HG03457 (cell line): ENCODE data around the gene DMAC2.
"Not testable (repeated sequence)": the region's sequence is repeated elsewhere in the genome, so short reads cannot be mapped to it uniquely, and the experiment has no call there.

Source experiments
- ATAC-seq: cut with Tn5 transposase; IDR thresholded peaks from one replicate; pipeline ENCODE4 v1.9.1; 2021; ENCODE audit warnings: moderate number of reproducible peaks; ENCODE audit not compliant: unreplicated experiment

The DMAC2 gene

DNA sequence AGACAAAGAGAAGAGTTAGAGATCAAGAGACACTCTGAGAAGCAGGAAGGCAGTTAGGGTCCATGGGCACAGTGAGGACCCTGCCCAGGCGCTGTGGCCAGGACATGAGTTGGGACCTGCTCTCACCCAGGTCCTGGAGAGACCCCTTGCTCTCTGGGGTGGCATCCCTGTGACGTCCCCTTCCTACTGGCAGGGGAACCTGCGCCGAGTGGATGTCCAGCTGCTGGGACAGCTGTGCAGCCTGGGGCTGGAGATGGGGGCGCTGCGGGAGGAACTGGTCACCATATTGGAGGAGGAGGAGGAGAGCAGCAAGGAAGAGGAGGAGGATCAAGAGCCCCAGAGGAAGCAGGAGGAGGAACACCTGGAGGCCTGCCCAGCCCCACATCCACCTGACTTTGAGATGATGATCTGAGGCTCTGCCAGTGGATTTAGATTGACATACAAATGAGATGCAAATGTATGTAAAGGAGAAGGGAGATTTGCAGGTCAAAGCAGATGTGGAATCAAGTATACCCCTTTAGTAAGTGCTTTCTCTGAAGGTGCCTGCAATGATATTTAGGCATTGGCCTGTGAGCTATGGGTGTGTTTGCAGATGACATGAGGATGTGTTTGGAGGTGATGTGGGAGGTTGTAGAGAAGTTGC is 4.2 kb upstream of the DMAC2 start:
- ATAC-seq, result no peak

DNA sequence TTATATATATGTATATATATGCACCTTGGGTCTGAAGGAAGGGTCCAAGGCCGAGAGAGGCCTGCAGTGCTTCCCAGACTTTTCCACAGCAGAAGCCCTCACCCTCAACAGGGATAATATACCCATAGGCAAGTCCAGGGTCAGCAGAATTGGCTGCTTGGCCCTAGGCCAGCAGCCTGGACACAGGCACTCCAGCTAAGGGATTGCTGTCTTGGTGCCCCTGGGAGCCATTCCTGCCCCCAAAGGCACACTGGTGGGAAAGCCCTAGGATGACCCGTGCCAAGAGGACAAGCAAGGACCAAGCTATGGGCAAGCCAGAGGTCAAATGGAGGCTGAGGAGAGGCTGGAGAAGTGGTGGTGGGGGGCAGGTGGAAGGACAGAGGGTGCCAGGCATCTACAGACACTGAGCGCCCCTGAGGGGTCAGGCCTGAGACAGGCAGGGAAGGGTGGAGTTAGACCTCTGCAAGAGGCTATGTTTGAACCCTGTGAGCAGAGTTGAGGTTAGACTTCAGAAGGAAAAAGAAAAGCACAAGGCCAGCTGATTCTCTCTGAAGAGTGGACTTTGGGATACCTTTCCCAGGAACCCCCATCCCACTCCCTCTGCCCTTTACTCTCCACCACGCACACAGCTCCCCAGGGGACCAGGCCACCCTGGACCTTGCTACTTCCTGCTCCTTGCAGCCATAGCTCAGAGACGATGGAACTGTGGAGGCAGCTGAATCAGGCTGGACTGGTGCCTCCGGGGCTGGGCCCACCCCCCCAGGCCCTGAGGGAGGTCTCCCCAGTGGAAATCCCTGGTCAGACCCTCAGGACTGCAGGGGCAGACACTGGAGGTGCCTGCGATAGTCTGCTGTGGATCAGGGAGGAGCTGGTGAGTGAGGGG is 3.0 kb upstream of the DMAC2 start, which contains the start of gene ERICH4:
Gene ERICH4 (plus strand): TSS at position 684 of the 883 bp plus-strand sequence. CDS start 14 bp downstream, at position 698.
- no peak for ATAC-seq

DNA sequence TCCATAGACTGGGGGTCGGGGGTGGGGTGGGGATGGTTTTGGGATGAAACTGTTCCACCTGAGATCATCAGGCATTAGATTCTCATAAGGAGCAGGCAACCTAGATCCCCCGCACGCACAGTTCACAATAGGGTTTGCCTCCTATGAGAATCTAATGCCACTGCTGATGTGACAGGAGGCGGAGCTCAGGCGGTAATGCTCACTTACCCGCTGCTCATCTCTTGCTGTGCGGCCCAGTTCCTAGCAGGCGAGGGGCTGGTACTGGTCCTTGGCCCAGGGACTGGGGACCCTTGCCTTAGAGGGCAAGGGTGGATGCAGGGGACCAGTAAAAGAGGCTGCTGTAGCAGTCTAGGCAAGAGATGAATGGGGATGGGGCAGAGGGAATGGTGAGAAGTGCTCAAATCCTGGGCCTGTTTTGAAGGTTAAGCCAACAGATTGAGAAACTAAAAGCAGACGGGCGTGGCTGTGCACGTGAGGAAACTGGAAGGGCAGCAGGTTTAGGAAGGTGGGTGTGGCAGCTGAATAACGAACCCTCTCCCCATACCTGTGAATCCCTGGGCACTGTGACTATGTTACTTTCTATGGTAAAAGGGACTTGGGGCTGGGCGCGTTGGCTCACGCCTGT is 1.7 kb upstream of the DMAC2 start:
- ATAC-seq, result no peak

DNA sequence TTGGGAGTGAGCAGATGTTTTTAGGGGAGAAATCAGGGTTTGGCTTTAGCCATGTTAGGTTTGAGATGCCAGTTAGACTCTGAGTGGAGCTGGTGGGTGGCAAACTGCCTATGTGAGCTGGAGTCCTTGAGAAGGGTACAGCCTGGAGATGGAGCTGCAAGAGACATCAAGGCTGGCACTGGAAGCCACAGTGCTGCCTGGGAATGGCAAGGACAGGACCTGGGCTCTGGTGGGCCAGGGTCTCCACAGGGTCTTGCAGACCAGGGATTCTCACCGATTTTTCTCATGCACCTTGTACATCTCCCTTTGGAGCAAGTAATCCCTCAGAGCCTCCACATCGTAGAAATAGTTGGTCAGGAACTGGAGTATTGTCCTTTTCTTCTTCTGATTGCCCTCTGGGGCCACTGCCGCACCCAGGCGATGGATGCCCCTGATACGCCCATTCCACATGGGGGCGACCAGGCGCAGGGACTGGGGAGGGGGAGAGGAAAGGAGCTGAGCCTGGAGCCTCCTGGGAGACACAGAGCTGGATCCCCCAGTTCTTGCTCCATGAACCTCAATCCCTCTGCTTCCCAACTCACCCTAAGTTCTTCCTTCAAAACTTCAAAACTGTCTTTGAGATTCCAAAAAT is 1.7 kb downstream of the DMAC2 start:
- no peak for ATAC-seq

DNA sequence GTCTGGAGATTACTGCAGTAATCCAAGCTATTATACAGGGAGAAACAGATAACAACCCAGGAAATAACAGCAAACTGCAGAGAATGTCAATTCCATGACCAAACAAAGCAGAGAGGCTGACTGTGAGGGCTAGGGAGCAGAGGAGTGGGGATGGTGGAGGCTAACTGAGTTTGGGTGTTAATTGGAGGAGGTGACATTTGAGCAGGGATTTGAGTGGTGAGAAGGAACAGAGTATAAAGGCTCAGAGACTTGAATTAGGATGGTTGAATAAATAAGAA is 3.1 kb downstream of the DMAC2 start:
- ATAC-seq, result no peak

DNA sequence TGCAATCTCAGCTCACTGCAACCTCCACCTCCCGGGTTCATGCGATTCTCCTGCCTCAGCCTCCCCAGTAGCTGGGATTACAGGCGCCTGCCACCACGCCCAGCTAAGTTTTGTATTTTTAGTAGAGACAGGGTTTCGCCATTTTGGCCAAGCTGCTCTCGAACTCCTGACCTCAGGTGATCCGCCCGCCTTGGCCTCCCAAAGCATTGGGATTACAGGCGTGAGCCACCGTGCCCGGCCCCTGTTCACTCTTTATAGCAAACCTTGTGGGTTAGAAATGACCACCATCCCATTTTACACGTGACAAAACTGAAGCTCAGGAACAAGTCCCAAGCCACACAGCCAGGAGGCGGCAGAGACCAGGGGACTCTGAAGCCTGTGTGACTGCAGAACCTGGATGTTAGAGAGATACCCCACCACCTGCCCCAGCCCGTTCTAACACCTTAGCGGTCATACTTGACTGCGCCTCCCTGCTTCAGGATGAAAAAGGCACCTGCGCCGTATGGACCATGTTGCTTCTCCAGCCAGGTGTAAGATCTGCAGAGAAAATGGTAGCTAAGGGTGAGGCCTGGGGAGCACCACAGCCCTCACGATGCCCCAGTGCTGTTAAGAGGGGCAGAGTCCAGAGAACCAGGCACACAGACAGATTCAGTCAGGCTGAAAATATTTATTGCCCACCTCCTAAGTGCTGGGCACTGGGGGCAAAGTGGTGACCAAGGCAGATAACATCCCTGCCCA is 3.6 kb downstream of the DMAC2 start:
- ATAC-seq, result no peak

DNA sequence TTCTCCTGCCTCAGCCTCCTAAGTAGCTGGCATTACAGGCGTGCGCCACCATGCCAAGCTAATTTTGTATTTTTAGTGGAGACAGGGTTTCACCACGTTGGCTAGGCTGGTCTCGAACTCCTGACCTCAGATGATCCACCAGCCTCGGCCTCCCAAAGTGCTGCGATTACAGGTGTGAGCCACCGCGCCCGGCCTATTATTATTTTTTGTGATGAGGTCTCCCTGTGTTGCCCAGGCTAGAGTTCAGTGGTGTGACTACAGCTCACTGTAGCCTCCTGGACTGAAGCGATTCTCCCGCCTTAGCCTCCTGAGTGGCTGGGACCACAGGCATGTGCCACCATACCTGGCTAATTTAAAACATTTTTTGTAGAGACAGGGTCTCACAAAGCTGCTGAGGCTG is 4.3 kb downstream of the DMAC2 start:
- not testable (repeated sequence) for ATAC-seq

DNA sequence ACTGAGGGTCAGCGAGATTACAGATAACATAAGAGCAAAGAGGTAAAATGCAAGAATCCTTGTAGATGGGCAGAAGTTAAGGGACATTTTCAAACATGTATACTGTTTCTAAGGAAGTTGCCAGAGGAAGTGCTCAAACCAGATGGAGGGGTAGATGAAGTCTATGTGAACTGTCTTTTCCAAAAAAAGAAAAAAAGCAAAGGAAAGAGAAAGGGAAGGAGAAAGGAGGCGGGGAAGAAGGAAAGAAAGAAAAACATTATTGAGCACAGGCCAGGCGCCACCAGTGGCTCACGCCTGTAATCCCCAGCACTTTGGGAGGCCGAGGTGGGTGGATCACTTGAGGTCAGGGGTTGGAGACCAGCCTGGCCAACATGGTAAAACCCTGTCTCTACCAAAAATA is 5.3 kb downstream of the DMAC2 start:
- no peak for ATAC-seq

DNA sequence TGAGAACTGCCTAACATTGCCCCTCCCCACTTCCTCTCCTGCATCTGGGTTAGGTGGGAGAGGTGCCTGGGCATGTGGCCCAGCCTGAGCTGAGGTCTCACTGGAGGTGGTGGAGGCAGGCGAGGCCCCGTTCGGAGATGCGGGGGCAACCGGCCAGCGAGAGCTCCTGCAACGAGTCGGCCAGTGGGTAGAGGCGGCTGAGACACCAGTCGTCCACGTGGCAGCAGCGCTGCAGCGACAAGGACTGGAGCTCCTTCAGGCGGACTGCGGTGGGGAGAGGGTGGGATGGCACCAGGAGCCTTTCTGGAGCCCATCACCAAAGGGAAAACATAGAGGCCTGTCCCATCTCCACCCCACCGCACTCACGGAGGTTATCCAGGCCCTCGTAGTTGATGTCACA is 6.5 kb downstream of the DMAC2 start:
- ATAC-seq, result no peak

DNA sequence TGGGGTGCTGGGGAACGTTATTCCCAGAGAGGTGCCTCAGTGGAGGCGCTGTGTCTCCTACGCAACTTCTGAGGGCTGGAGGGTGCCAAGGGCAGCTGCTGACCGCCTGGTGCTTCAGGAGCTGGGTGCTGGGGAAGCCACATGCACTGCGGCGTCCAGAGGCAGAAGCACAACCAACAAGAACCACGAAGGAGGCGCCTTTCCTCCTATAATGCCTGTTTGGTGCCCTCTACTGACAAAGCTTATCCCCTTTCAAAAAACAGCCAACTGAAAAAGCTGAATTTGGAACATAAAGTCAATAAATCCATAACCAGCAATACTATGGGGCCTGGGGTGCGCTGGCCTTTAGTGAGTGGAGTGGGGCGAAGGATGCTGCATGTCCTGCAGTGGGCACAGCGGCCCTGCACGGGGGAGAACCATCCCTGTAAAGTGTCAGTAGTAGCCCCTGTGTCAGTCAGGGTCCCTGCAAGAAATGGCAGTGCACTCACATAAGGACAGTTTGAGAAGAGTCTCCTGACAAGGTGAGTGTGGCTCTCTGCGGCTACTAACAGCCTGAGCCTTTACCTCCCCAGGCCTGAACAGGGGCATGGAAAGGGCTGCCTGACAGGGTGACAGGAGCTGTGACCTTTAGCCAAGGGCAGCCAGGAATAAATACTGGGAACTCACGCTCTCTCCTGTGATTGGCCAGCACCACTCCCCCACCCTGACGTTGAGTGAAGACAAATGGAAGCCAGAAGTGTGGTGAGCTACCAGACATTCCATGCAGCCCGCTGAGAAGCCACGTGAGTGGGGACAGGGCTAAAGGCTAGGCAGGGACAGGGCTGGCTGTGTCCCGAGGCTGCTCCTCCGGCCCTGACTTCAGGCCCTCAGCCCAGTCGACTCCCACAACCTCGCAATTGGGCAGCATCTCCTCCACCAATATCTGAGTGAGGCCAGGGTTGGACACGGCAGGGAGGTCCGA is 8.0 kb downstream of the DMAC2 start:
- no peak for ATAC-seq

DNA sequence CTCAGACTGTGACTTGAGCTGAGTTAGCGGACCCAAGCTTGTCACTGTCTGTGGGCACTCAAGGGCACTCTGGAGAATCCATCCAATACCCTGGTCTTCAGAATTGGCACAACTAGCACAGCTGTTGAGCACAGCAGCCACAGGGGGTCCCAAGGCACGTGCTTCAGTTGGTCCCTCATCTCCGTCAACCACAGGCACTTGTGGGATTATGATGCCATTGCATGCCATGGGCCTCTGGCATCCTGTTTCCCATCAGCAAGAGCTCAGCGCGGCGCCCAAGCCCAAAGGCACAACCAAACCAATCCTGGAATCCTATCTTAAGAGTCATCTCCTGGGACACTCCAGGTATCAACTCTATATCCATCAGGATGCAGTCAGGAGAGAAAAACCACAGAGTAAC is 8.8 kb downstream of the DMAC2 start:
- no peak for ATAC-seq

DNA sequence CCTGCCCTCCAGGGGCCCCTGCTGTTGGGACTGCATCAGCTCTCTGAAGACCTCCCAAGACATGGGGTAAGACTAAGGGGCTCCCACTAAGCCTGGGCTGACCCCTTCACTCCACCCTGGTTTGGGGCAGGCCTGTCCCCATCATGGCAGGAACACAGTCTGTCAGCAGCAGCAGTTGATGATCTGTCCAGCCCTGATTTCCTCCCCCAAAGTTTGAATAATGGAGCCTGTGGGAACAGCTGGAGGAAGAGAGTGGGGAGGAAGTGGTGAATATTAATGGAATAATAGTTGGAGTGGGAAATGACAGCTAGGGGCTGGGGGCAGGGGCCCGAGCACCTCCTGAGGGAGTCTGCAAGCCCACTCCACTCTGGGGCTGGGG is 11.2 kb downstream of the DMAC2 start:
- no peak for ATAC-seq

DNA sequence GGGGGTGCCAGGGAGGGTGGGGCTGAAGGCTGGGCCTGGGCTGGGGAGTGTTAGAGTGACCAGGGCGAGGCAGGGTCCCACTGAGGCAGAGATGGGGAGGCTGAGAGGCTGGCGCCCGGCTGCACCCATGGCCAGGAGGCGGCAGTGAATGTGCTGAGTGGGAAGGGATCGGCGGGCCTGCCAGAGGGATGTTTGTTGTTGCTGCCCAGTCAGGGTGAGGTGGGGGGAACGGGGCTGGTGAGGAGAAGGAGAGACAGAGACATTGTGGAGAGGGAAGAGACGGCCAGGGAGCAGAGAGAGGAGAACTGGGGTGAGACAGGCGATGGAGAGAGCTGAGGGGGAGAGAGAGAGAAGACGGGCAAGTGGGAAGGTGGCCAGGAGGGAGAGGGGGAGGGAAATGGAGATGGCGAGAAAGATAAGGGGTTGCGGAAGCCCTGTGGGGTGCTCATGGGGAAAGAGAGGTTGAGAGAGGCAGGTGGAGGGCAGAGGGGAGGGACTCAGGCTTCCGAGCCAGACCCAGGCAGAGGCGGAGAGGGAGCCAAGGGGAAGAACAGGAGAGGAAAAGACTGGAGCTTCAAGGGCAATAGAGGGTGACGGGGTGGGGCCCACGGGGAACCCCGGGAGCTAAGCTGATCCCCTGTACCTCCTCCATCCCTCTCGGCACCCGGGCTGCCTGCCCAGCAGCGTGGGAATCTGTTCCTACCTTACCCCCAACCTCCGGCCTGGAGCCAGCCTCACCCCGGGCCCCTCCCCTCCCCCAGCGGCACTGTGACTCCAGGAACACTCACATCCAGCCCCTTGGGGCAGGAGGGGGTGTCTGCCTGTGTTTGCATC is 11.8 kb downstream of the DMAC2 start:
- ATAC-seq, result no peak

DNA sequence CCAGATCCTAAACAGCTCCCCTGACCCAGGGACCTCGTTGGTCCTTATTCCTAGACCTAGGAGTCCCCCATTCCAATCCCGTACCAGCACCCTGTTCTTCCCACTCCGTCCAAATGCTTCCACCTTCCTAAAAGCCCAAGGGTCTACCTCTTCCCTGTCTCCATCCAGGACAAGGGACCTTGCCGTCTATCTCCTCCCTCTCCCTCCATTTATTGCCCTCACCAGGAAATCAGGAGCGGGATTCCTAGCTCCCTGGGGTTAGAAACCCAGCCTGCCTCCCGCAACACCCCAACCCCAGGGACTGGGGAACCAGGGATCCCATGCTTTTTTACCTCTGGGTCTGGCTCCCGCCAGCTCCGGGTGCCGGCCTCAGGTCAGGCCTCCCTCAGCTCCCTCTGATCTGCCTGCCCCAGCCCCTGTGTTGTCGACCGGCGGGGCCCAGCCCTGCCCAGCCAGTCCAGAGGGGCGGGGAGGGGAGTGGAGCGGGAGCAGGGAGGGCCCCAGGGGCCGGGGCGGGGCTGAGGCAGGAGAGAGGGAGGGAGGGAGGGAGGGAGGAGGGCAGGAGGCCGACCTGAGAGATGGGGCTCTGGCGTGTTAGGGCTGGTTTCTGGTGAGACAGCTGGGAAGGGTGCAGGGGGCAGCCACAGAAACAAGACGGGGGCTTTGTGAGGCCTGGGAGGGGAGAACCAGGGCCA is 12.6 kb downstream of the DMAC2 start, which contains the start of gene B3GNT8:
Gene B3GNT8 (minus strand): TSS at position 423 of the 695 bp plus-strand sequence. CDS start 596 bp downstream, outside the sequence.
- ATAC-seq, result no peak

DNA sequence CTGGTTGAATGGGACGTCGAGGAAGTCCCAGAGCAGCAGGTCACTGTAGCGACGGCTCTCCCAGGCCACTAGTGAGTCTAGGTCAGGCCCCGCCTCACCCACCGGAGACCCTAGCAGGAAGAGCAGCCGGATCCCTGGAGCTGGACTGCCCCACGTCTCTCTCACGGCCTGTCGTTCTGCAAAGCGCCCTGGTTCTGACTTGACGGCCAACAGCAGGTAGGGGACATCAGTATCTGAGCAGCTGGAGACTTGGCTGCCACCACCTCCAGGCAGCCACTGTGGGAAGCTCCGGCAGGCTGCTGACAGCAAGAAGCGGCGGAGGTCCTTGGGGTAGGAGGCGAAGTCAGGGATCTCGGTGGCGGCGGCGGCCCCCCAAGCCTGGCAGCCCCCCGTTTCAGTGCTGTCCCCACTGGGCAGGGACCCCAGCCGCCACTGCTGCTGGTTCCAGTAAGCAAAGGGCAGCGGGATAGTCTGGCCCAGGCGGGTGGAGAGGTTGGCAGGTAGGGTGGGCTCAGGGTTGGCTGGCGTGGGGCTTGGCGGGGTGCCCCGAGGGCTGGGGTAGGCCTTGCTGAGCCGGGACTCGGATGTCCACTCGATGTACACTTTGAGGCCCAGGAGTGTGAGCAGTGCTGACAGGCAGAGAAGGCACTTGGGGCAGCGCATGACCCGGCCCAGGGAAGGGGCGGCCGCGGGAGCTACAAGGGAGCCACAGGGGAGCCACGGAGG is 13.4 kb downstream of the DMAC2 start:
- ATAC-seq, result no peak

DNA sequence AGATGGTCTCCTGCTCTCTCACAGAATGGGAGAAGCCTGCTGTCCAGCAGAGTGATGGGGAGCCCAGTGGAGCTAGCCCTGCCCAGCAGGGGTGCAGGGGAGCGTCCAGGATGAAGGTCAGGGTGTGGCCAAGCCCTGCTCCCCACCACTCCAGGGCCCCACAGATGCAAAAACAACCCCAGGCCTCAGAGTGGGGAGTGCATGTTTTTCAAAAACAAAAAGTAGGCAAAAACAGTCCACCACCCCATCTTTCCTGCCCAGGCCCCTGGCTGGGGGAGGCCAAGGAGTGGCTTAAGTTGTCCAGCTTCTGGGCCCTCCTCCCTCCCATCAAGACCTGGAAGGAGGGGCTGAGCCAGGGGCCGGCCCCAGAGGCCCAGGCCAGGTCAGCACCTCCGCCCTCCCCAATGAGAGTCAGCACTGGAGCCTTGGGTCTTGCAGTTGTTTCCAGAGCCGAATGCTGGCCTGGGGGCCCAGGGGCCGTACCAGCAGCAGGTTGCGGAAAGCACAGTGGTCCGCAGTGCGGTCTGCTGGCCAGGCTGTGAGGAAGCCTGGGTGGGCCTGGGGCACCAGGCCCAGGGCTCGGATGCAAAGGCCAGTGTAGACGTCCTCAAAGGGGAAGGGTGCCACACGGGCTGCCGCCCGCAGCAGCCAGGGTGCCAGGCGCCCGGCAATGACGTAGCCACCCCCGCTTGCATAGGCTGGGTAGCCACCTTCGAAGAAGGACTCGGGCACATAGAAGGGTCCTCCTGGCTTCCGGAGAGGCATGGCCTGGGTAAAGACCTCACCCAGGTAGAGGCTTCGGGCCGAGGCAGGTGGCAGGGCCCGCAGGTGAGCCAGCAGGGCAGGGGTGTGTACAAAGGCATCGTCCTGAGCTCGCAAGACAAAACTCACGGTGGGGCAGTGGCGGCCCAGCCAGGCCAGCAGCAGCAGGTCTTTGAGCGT is 14.3 kb downstream of the DMAC2 start:
- no peak for ATAC-seq
